ENCODE measurements around the gene TNFSF4. TPM values are rescaled to one million over a fixed set of nuclear protein-coding genes. Genes with fewer than 3 reads are reported as not detected.

Gene TNFSF4
- total RNA-seq, 2 donors from 2014 or later = 3.3 to 6.2 TPM

GRCh38 chr1:173152598-173152997 is 54.5 kb downstream of the TNFSF4 start:
- H3K9me3 Mint-ChIP-seq = peaks cover 35% of the 10 kb centered on the region
- H3K27me3 ChIP-seq (ENCODE audit: control insufficient read depth, insufficient read depth, low read length, poor library complexity, severe bottlenecking) = no peaks in the 10 kb centered on the region
- no peak overlapping the region for H3K27ac ChIP-seq (ENCODE audit: low read depth, low read length)
- peaks cover 1% of the 10 kb centered on the region for H3K27me3 Mint-ChIP-seq (ENCODE audit: insufficient read depth)
- H3K4me1 Mint-ChIP-seq = no peaks in the 10 kb centered on the region
- peaks cover 13% of the 10 kb centered on the region for H3K9me3 ChIP-seq (ENCODE audit: control insufficient read depth, low read length)
- no peak for TF ChIP-seq CTCF (conservative IDR thresholded peaks at IDR 0.05)
- peaks cover 4% of the 10 kb centered on the region for H3K36me3 Mint-ChIP-seq (ENCODE audit: low read depth)
- no peak overlapping the region for H3K27ac Mint-ChIP-seq
- no peak overlapping the region for H3K4me3 ChIP-seq (ENCODE audit: low read length)
- no peaks in the 10 kb centered on the region for H3K36me3 ChIP-seq (ENCODE audit: control insufficient read depth, insufficient read depth, low read length)
- WGBS, 2 experiments (ENCODE audit: insufficient coverage in 1 of 2, insufficient read length in 1 of 2) = 92% methylated on average over 2 of the region's 2 CpGs; no CpG with 5 or more reads in 1 of the 2 experiments
- no peak overlapping the region for H3K4me3 Mint-ChIP-seq
- no peak for DNase-seq
- H3K9ac ChIP-seq (ENCODE audit: extremely low read depth, low read length, poor library complexity, severe bottlenecking) = no peak overlapping the region
- no peaks in the 10 kb centered on the region for H3K4me1 ChIP-seq (ENCODE audit: control insufficient read depth, insufficient read depth, low read length)

GRCh38 chr1:173150795-173151194 is 56.3 kb downstream of the TNFSF4 start:
- Histone ChIP-seq H3K4me1 (ENCODE audit: control insufficient read depth, insufficient read depth, low read length) (no peaks in the 10 kb centered on the region), H3K27me3 (ENCODE audit: control insufficient read depth, insufficient read depth, low read length, poor library complexity, severe bottlenecking) (no peaks in the 10 kb centered on the region), H3K36me3 (ENCODE audit: control insufficient read depth, insufficient read depth, low read length) (no peaks in the 10 kb centered on the region), H3K9ac (ENCODE audit: extremely low read depth, low read length, poor library complexity, severe bottlenecking) (no peak overlapping the region), H3K27ac (ENCODE audit: low read depth, low read length) (no peak overlapping the region), H3K4me3 (ENCODE audit: low read length) (no peak overlapping the region), H3K9me3 (ENCODE audit: control insufficient read depth, low read length) (peaks cover 13% of the 10 kb centered on the region)
- DNase-seq = no peak
- H3K27me3 Mint-ChIP-seq (ENCODE audit: insufficient read depth) = peaks cover 3% of the 10 kb centered on the region
- no peak overlapping the region for H3K4me3 Mint-ChIP-seq
- peaks cover 4% of the 10 kb centered on the region for H3K36me3 Mint-ChIP-seq (ENCODE audit: low read depth)
- 90% methylated on average over 2 of the region's 2 CpGs; no CpG with 5 or more reads in 1 of the 2 experiments for whole genome bisulfite sequencing, 2 experiments (ENCODE audit: insufficient coverage in 1 of 2, insufficient read length in 1 of 2)
- H3K27ac Mint-ChIP-seq = no peak overlapping the region
- H3K9me3 Mint-ChIP-seq = peaks cover 35% of the 10 kb centered on the region
- no peak for TF ChIP-seq CTCF (conservative IDR thresholded peaks at IDR 0.05)
- no peaks in the 10 kb centered on the region for H3K4me1 Mint-ChIP-seq

DNA sequence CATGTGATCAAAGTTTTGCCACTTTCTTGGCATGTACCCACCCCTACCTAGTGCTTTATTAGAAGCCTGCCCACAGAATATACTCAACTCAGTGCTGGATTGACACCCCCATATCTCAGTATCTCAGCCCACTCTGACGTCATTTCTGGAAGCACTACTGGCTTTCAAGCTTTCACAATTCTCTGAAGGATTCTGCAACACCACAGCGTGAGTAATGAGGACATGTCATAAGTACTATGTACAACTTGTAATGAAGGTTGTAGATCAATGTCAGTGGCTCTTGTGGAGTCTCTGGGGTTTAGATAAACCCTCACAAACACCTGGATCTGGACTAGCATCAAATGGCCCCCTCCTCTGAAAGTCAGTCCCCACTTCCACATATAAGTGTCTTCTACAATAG is 57.2 kb downstream of the TNFSF4 start:
- Histone ChIP-seq H3K9me3 (ENCODE audit: control insufficient read depth, low read length) (peaks cover 13% of the 10 kb centered on the region), H3K36me3 (ENCODE audit: control insufficient read depth, insufficient read depth, low read length) (no peaks in the 10 kb centered on the region), H3K27ac (ENCODE audit: low read depth, low read length) (no peak overlapping the region), H3K4me1 (ENCODE audit: control insufficient read depth, insufficient read depth, low read length) (no peaks in the 10 kb centered on the region), H3K27me3 (ENCODE audit: control insufficient read depth, insufficient read depth, low read length, poor library complexity, severe bottlenecking) (no peaks in the 10 kb centered on the region), H3K4me3 (ENCODE audit: low read length) (no peak overlapping the region), H3K9ac (ENCODE audit: extremely low read depth, low read length, poor library complexity, severe bottlenecking) (no peak overlapping the region)
- Mint-ChIP-seq H3K27ac (no peak overlapping the region), H3K9me3 (peaks cover 32% of the 10 kb centered on the region), H3K4me3 (no peak overlapping the region), H3K4me1 (no peaks in the 10 kb centered on the region), H3K27me3 (ENCODE audit: insufficient read depth) (peaks cover 3% of the 10 kb centered on the region), H3K36me3 (ENCODE audit: low read depth) (peaks cover 4% of the 10 kb centered on the region)
- no peak for DNase-seq
- no peak for TF ChIP-seq CTCF (conservative IDR thresholded peaks at IDR 0.05)
- WGBS, 2 experiments (ENCODE audit: insufficient coverage in 1 of 2, insufficient read length in 1 of 2) = 92% methylated on average over 2 of the region's 2 CpGs; no CpG with 5 or more reads in 1 of the 2 experiments
